Measurements from ENCODE around the gene SLC9C2. TPM values are rescaled to one million over a fixed set of nuclear protein-coding genes. Genes with fewer than 3 reads are reported as not detected.

The SLC9C2 gene
- total and polyA plus RNA-seq, 8 donors = 0.14 to 0.86 (median 0.39) TPM

DNA sequence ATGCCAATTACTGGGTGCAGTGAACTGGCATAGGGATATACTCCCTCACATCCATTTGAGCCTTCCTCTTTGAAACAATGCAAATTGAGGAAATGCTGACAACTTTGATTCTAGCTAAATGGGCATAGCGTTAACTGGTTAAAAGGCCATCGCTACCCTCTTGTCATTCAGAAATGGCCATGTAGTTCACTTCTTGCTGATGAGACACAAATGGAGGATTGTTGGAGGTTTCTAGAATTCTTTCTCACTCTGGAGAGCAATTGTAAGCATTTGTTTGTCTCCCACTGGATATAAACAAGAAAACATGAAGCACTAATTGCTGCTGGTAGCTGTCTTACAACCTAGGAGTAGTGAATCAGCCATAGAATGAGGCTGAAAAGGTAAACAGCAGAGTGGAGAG lies 111.4 kb downstream of the SLC9C2 start:
- DNase-seq = no peak
- H3K4me1 ChIP-seq = no peaks in the 10 kb centered on the region
- H3K9me3 ChIP-seq = no peaks in the 10 kb centered on the region
- H3K36me3 ChIP-seq = peaks cover 0 to 41% of the 10 kb centered on the region in 2 donors
- no peak for ATAC-seq
- intact Hi-C loops (cut with DNase I) = no loop called here
- no peaks in the 10 kb centered on the region for H3K27me3 ChIP-seq
- TF ChIP-seq, protein P1, sequence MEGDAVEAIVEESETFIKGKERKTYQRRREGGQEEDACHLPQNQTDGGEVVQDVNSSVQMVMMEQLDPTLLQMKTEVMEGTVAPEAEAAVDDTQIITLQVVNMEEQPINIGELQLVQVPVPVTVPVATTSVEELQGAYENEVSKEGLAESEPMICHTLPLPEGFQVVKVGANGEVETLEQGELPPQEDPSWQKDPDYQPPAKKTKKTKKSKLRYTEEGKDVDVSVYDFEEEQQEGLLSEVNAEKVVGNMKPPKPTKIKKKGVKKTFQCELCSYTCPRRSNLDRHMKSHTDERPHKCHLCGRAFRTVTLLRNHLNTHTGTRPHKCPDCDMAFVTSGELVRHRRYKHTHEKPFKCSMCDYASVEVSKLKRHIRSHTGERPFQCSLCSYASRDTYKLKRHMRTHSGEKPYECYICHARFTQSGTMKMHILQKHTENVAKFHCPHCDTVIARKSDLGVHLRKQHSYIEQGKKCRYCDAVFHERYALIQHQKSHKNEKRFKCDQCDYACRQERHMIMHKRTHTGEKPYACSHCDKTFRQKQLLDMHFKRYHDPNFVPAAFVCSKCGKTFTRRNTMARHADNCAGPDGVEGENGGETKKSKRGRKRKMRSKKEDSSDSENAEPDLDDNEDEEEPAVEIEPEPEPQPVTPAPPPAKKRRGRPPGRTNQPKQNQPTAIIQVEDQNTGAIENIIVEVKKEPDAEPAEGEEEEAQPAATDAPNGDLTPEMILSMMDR (IDR thresholded peaks at IDR 0.05) = no peak
- H3K4me3 ChIP-seq = no peak overlapping the region
- no peak overlapping the region for H3K27ac ChIP-seq

DNA sequence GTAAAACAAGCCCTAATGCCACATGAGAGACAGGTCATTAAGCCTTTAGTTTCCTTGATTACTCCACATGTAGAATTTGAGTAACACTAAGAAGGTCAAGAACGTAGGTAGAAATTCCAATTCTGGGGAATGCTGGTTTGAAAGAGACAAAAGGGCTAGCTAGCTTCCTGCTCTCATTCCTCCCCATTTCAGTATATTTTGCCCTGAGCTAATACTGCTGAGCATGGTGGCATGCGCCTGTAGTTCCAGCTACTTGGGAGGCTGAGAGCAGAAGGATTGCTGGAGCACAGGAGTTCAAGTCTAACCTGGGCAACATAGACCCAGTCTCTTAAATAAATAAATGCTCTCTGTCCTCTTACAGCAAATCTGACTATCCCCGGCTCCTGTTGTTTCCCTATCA lies 112.9 kb downstream of the SLC9C2 start:
- H3K27ac ChIP-seq = no peak overlapping the region
- DNase-seq (no peak), ATAC-seq (no peak)
- TF ChIP-seq, protein P1 (IDR thresholded peaks at IDR 0.05) = no peak
- no peaks in the 10 kb centered on the region for H3K4me1 ChIP-seq
- no peaks in the 10 kb centered on the region for H3K9me3 ChIP-seq
- no peaks in the 10 kb centered on the region for H3K27me3 ChIP-seq
- peaks cover 0 to 56% of the 10 kb centered on the region in 2 donors for H3K36me3 ChIP-seq
- H3K4me3 ChIP-seq = no peak overlapping the region
- intact Hi-C loops (cut with DNase I) = no loop called here

- TF ChIP-seq, protein P1 (IDR thresholded peaks at IDR 0.05) = no peak
- ATAC-seq = no peak
- intact Hi-C loops (cut with DNase I) = no loop called here
- Histone ChIP-seq H3K4me3 (no peak overlapping the region), H3K9me3 (no peaks in the 10 kb centered on the region), H3K4me1 (no peaks in the 10 kb centered on the region), H3K36me3 (peaks cover 0 to 64% of the 10 kb centered on the region in 2 donors), H3K27ac (no peak overlapping the region), H3K27me3 (no peaks in the 10 kb centered on the region)
- DNase-seq = no peak
Measured at GRCh38 chr1:173489149-173489600, 113.7 kb downstream of the SLC9C2 start.

- Histone ChIP-seq H3K36me3 (peaks cover 0 to 76% of the 10 kb centered on the region in 2 donors), H3K9me3 (no peaks in the 10 kb centered on the region), H3K27ac (no peak overlapping the region), H3K27me3 (no peaks in the 10 kb centered on the region), H3K4me3 (no peak overlapping the region), H3K4me1 (no peaks in the 10 kb centered on the region)
- intact Hi-C loops (cut with DNase I) = no loop called here
- no peak for DNase-seq
- TF ChIP-seq, protein P1 (IDR thresholded peaks at IDR 0.05) = no peak
- no peak for ATAC-seq
Measured at GRCh38 chr1:173488001-173488400, 114.9 kb downstream of the SLC9C2 start.

GRCh38 chr1:173485401-173485800 lies 117.5 kb downstream of the SLC9C2 start:
- intact Hi-C loops (cut with DNase I) = no loop called here
- Histone ChIP-seq H3K36me3 (peaks cover 0 to 97% of the 10 kb centered on the region in 2 donors), H3K27me3 (no peaks in the 10 kb centered on the region), H3K27ac (no peak overlapping the region), H3K9me3 (no peaks in the 10 kb centered on the region), H3K4me3 (no peak overlapping the region), H3K4me1 (peaks cover 0 to 2% of the 10 kb centered on the region in 2 donors)
- TF ChIP-seq, protein P1 (IDR thresholded peaks at IDR 0.05) = no peak
- DNase-seq (no peak), ATAC-seq (no peak)

All from left lung (tissue), 10 donors.